Hepatocyte (in vitro differentiated cells): ENCODE data around the gene CXCR1. TPM values are rescaled to one million over a fixed set of nuclear protein-coding genes. Genes with fewer than 3 reads are reported as not detected.

Experiments
- DNase-seq: peaks from one replicate; pipeline ENCODE4 v3.0.0-alpha.2; 2016; ENCODE audit warnings: low spot score
- H2AFZ ChIP-seq: fragments of 200-600 bp; sonication (generic); 2 replicates; pipeline ENCODE4 v1.6.0; 2016; ENCODE audit warnings: antibody characterized with exemption, mild to moderate bottlenecking
- H3K27ac ChIP-seq: fragments of 200-600 bp; sonication (generic); 2 replicates; pipeline ENCODE4 v1.5.1; 2016; ENCODE audit warnings: mild to moderate bottlenecking
- H3K27me3 ChIP-seq: fragments of 200-600 bp; sonication (generic); 2 replicates; pipeline ENCODE4 v1.6.1; 2016
- H3K36me3 ChIP-seq: fragments of 200-600 bp; sonication (generic); replicated peaks from 2 replicates; pipeline ENCODE4 v1.5.1; 2016; ENCODE audit warnings: low read depth; ENCODE audit not compliant: insufficient read depth
- H3K4me1 ChIP-seq: fragments of 200-600 bp; sonication (generic); 2 replicates; pipeline ENCODE4 v1.5.1; 2016; ENCODE audit warnings: mild to moderate bottlenecking, moderate library complexity; ENCODE audit not compliant: insufficient read depth
- H3K4me2 ChIP-seq: fragments of 200-600 bp; sonication (generic); 2 replicates; pipeline ENCODE4 v1.6.0; 2016
- H3K4me3 ChIP-seq: fragments of 200-600 bp; sonication (generic); 2 replicates; pipeline ENCODE4 v1.5.1; 2016; ENCODE audit warnings: mild to moderate bottlenecking
- H3K79me2 ChIP-seq: fragments of 200-600 bp; sonication (generic); 2 replicates; pipeline ENCODE4 v1.6.0; 2017; ENCODE audit warnings: mild to moderate bottlenecking
- H3K9me2 ChIP-seq: fragments of 200-600 bp; sonication (generic); replicated peaks from 2 replicates; pipeline ENCODE4 v1.6.0; 2017; ENCODE audit warnings: mild to moderate bottlenecking; ENCODE audit not compliant: insufficient read depth
- H3K9me3 ChIP-seq: fragments of 200-600 bp; sonication (generic); 2 replicates; pipeline ENCODE4 v1.5.1; 2016; ENCODE audit warnings: low read depth, mild to moderate bottlenecking
- H4K20me1 ChIP-seq: fragments of 200-600 bp; sonication (generic); 2 replicates; pipeline ENCODE4 v1.6.0; 2016; ENCODE audit warnings: mild to moderate bottlenecking; ENCODE audit not compliant: insufficient read depth, poor library complexity, severe bottlenecking
- CTCF ChIP-seq: fragments of 200-600 bp; sonication (generic); IDR thresholded peaks from 2 replicates; pipeline ENCODE4 v1.5.1; 2016; ENCODE audit warnings: antibody characterized with exemption, mild to moderate bottlenecking; ENCODE audit not compliant: poor library complexity
- EZH2 ChIP-seq: fragments of 200-600 bp; sonication (generic); IDR thresholded peaks from 2 replicates; pipeline ENCODE4 v1.6.1; 2016; ENCODE audit warnings: antibody characterized with exemption, mild to moderate bottlenecking, borderline replicate concordance
- EZH2phosphoT487 ChIP-seq: fragments of 200-600 bp; sonication (generic); IDR thresholded peaks from one replicate; pipeline ENCODE4 v1.6.1; 2018; ENCODE audit warnings: antibody characterized with exemption, mild to moderate bottlenecking, low read depth, moderate library complexity; ENCODE audit not compliant: unreplicated experiment, severe bottlenecking
- WGBS: methylation state at CpG from one replicate; pipeline ENCODE4 v1.1.6; 2016; ENCODE audit warnings: low lambda C conversion rate; ENCODE audit errors: missing lambda C conversion rate; 5-methylcytosine and 5-hydroxymethylcytosine counted together
- polyA plus RNA-seq: library from polyadenylated mRNA; unstranded; fragments of >200 nt; fragmentation: Nextera tagmentation; extraction: Ambion mirVana; gene quantifications from 2 replicates; pipeline ENCODE4 v1.2.1, GENCODE V29; 2016
- total RNA-seq: library from RNA; depleted of rRNA; stranded (reverse); fragments of >200 nt; gene quantifications from 2 replicates; pipeline ENCODE4 v1.2.3, GENCODE V29; 2014

Gene CXCR1
- total and polyA plus RNA-seq, 2 experiments from 2014 or later, result not detected

DNA sequence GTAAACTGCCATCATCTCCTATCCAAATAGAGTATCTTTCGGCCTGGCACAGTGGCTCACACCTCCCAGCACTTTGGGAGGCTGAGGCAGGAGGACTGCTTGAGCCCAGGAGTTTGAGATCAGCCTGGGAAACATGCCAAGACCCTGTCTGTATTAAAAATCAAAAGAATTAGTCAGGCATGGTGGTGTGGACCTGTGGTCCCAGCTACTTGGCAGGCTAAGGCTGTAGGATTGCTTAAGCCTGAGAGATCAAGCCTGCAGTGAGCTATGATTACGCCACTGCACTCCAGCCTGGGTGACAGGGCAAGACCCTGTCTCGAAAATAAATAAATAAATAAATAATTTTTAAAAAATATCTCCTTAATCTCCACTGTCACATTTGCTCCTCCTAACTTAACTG is 35.5 kb upstream of the CXCR1 start:
- no peaks in the 10 kb centered on the region for H4K20me1 ChIP-seq
- 80% methylated on average over 3 of the region's 3 CpGs for whole genome bisulfite sequencing
- no peaks in the 10 kb centered on the region for H3K36me3 ChIP-seq
- H3K27me3 ChIP-seq, result peaks cover 3% of the 10 kb centered on the region
- no peaks in the 10 kb centered on the region for H3K4me1 ChIP-seq
- no peak overlapping the region for H3K4me2 ChIP-seq
- TF ChIP-seq EZH2 (no peak), CTCF (no peak), EZH2phosphoT487 (no peak)
- H3K27ac ChIP-seq, result no peak overlapping the region
- H3K9me2 ChIP-seq, result no peaks in the 10 kb centered on the region
- no peaks in the 10 kb centered on the region for H3K79me2 ChIP-seq
- H3K9me3 ChIP-seq, result no peaks in the 10 kb centered on the region
- H3K4me3 ChIP-seq, result no peak overlapping the region
- H2AFZ ChIP-seq, result no peak overlapping the region
- DNase-seq, result no peak

DNA sequence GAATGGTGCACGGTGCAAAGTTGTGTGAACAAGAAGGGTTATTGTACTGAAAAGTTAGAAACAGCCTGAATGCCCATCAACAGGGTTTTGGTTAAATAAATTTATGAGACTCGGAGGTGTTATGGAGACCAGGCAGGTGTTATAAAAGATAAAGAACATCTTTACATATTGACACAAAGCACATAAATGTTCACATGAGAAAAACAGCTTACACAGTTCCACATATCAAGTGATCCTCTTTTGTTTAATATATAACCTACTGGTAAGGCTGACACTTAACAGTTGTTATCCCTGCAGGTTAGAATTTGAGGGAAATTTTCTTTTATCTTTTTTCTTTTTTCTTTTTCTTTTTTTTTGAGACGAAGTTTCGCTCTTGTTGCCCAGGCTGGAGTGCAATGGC is 30.2 kb upstream of the CXCR1 start:
- H3K4me3 ChIP-seq, result no peak overlapping the region
- no peaks in the 10 kb centered on the region for H3K79me2 ChIP-seq
- no peaks in the 10 kb centered on the region for H3K36me3 ChIP-seq
- H4K20me1 ChIP-seq, result no peaks in the 10 kb centered on the region
- 90% methylated on average over 4 of the region's 4 CpGs for WGBS
- no peak overlapping the region for H2AFZ ChIP-seq
- H3K27me3 ChIP-seq, result peaks cover 3% of the 10 kb centered on the region
- no peak for TF ChIP-seq EZH2
- TF ChIP-seq CTCF, result no peak
- TF ChIP-seq EZH2phosphoT487, result no peak
- no peak overlapping the region for H3K27ac ChIP-seq
- no peaks in the 10 kb centered on the region for H3K9me3 ChIP-seq
- no peak for DNase-seq
- H3K4me2 ChIP-seq, result no peak overlapping the region
- H3K9me2 ChIP-seq, result no peaks in the 10 kb centered on the region
- no peaks in the 10 kb centered on the region for H3K4me1 ChIP-seq

GRCh38 chr2:218194880-218195279 is 28.1 kb upstream of the CXCR1 start:
- no peaks in the 10 kb centered on the region for H3K9me3 ChIP-seq
- peaks cover 3% of the 10 kb centered on the region for H3K27me3 ChIP-seq
- no peaks in the 10 kb centered on the region for H3K36me3 ChIP-seq
- no peak overlapping the region for H3K4me3 ChIP-seq
- H2AFZ ChIP-seq, result no peak overlapping the region
- H3K27ac ChIP-seq, result no peak overlapping the region
- H3K4me1 ChIP-seq, result no peaks in the 10 kb centered on the region
- DNase-seq, result no peak
- H4K20me1 ChIP-seq, result no peaks in the 10 kb centered on the region
- WGBS, result 99% methylated on average over 3 of the region's 3 CpGs
- H3K4me2 ChIP-seq, result no peak overlapping the region
- TF ChIP-seq EZH2phosphoT487 (no peak), CTCF (no peak), EZH2 (no peak)
- H3K79me2 ChIP-seq, result no peaks in the 10 kb centered on the region
- H3K9me2 ChIP-seq, result no peaks in the 10 kb centered on the region

GRCh38 chr2:218193701-218194100 is 26.9 kb upstream of the CXCR1 start:
- H3K27me3 ChIP-seq, result no peaks in the 10 kb centered on the region
- no peak overlapping the region for H3K4me3 ChIP-seq
- H4K20me1 ChIP-seq, result no peaks in the 10 kb centered on the region
- no peaks in the 10 kb centered on the region for H3K9me3 ChIP-seq
- no peaks in the 10 kb centered on the region for H3K4me1 ChIP-seq
- no peak overlapping the region for H3K27ac ChIP-seq
- WGBS, result 82% methylated on average over 4 of the region's 4 CpGs
- H2AFZ ChIP-seq, result no peak overlapping the region
- DNase-seq, result no peak
- no peaks in the 10 kb centered on the region for H3K9me2 ChIP-seq
- no peaks in the 10 kb centered on the region for H3K79me2 ChIP-seq
- TF ChIP-seq CTCF (no peak), EZH2phosphoT487 (no peak), EZH2 (no peak)
- no peaks in the 10 kb centered on the region for H3K36me3 ChIP-seq
- no peak overlapping the region for H3K4me2 ChIP-seq
